ENCODE data around the gene MSI2.

Gene MSI2

DNA sequence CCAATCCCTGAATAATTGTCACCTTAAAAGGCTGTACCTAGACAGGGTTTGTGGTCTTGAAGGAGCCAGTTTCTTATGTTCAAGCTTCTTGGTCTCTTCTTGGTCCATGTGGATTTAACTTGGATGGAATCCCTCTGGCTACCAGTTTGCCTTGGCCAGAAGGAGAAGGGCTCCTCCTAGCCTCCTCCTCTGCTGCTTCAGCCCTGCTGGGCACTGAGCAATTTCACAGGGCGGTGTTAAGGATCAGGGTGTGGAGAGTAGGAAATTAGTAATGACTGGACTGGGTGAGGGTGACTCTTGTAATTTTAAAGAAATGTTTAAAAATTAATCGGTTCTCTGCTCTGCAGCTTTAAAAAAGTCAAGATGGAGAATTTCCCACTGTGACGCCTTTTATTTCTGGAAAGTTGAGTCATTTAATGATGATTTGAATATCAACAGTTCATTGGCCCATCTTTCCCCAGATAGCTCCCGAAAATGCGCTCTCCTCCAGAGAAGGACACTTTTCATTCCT is 96.4 kb downstream of the MSI2 start:
- DNase-seq, result no peak

- DNase-seq, result no peak
These were observed 98.3 kb downstream of the MSI2 start for GRCh38 chr17:57354673-57355072.

DNA sequence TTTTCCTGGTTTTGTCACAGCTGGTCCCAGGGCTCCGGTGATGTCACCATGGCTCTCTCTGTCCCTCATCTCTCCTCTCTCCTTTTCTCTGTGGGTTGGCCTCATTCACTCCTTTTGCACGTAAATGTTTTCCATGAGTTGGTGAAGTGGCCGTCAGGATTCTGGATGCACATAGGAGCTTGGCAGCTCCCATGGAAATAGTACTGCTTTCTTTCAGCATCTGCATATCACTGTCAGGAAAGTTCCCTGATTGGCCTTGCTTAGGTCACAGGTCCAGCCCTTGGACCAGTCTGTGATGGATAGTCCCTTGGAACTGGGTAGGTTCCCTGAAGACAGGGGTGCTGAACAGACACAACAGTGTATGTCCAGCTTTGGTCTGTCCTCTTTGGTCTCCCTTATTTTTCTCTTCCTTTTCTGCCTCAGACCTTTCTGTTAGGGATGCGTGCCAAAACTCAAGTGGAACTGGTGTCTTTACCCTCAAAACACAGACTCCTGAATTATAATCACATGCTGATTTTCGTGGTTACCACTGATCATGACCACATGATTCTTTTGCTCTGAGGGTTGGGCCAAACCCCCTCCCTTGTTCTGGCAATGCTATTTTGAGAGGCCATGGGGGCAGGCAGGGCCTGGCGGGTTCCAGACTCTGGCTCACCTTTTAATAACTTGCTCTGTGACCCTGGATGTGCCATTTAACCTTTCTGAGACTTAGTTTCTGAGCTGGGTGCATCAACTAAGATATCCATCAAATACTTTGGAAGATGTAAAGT is 99.0 kb downstream of the MSI2 start:
- DNase-seq, result no peak

- no peak for DNase-seq
These were observed 99.9 kb downstream of the MSI2 start for GRCh38 chr17:57356153-57356718.

GRCh38 chr17:57356719-57357391 is 100.5 kb downstream of the MSI2 start:
- DNase-seq, result peak; percentile 33

DNA sequence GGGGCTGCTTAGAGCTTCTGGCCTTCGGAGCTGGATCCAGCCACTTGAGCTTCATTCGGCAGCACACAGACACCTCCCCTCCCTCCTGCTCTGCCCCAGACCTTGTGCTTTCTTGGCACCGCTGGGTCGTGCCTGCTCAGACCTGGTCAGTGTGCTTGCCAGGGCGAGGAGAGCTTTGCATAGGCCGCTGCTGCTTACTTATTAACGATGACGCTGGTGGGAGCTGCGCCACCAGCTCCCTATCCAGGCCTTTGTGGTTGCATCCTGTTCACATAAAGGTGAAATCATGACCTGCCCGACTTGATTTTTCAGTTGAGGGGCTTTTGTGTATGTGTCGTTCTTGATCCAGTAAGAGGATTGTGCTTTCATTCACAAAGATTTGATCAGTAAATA is 101.1 kb downstream of the MSI2 start:
- DNase-seq, result no peak

GRCh38 chr17:57357830-57358430 is 101.6 kb downstream of the MSI2 start:
- no peak for DNase-seq

GRCh38 chr17:57360266-57360665 is 103.9 kb downstream of the MSI2 start:
- DNase-seq, result no peak

DNA sequence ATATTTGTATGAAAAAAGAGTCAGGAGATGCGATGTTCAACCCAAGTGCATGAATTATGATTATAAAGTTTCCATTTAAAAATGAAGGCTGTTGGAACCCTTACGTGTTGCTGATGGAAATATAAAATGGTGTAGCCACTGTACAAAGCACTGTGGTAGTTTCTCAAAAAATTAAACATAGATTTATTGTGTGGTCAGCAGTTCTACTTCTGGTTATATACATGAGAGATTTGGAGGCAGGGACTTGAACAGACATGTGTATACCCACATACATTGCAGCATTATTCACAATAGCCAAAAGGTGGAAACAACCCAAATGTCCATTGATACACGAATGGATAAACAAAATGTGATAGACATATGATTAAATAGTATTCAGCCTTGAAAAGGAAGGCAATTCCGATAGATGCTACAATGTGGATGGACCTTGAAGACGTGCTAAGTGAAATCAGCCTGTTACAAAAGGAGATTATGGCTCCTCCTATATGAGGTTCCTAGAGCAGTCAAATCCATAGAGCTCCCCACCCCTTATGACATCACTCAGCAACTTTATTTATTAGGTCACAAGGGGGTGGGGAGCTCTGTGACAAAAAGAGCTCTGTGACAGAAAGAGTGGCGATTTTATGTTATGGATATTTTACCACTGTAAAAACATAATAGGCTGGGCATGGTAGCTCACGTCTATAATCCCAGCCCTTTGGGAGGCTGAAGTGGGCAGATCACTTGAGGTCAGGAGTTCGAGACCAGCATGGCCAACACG is 106.7 kb downstream of the MSI2 start:
- no peak for DNase-seq

GRCh38 chr17:57363580-57363979 is 107.3 kb downstream of the MSI2 start:
- no peak for DNase-seq

- DNase-seq, result no peak
These were observed 107.8 kb downstream of the MSI2 start for GRCh38 chr17:57363998-57364643.

DNA sequence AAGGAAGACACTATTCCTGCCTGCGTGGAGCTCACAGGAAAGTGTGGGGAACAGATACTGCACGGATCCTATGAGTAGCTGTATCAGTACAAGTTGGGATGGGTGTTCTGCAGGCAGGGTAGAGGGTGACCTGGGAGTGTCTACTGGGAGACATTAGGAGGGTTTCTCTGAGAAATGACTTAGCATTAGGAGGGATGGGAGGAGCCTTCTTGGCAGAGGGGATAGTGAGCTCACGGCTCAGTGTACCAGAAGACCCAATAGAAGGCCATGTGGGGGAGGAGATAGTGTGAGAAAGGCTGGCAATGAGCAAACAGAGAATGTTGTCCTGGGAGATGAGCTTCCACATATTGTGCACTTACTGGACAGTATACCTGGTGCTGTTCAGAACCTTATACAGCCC is 109.1 kb downstream of the MSI2 start:
- no peak for DNase-seq

- DNase-seq, result no peak
These were observed 109.8 kb downstream of the MSI2 start for GRCh38 chr17:57366177-57366557.

GRCh38 chr17:57366558-57367351 is 110.4 kb downstream of the MSI2 start:
- DNase-seq, result no peak

DNA sequence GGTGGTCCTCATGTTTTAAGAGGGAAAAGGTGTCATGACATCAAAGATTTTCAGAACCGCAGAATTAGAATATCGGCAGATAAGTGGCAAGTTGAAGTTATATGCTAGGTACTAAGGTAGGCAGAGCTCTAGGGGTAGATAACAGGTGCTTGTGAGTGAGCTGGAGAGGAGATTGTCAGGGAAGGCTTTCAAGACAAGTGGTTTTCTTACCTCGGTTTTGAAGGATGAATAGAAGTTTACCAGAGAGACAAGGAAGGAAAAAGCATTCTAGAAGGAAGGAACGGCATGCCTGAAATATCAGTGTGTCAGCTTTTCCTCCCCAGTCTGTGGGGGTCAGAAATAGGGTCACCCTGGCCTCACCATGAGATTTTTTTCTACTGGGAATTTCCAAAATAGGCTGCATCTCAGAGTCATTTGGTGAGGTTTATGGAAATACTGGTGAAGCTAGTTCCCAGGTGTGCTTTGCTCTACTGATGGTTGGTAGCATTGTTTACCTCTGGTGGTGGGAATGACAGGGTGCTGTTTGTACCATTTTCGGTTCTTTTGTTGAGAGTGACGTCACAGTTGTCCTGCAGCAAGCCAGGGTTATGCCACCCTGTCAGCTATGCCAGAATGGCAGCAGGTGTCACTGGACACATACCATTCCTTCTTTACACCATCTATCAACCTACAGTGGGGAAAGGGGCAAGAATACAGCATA is 112.5 kb downstream of the MSI2 start:
- no peak for DNase-seq

DNA sequence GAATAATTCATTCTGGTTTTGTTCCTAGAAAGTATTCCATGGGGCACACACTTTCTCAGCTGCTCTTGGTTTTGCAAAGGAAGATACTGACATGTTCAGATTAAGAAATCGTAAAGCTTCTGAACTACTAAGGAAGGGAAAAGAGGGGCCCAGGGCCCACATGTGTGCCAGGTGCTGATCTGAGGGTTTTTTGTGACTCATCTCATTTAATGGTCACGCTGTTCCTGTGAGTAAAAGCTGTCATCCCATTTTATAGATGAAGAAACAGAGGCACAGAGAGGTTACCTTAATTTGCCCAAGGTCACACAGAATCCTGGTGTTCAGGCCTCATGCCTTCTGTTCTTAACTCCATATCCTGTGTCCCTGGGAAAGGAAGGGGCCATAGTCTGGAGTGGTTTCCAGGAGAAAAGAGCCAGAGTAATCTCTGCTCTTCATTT is 113.2 kb downstream of the MSI2 start:
- DNase-seq, result no peak

DNA sequence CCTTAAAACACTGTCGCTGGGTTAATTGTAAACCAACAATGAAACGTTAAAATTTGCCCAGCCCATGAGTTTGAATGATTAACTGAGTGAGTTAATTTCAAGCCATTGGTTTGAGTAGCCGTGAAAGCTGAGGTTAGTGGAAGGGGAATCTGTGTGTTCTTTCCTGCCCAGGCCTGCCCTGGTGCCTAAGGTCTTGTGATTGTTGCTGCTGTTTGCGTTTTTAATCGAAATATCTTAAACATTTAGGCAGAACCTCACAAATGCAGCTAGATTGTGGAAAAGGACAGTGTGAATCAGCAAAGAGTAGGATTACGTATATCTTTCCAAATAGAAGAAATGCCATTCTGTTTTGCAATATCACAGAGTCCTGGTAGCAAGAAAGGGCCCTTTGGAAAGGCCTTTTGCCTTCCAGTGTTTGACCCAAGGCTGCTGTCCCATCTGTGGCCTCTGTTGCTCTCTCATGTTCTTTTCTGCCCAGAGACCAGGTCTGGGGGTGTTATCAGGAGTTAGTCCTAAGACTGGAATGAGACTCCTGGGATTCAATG is 113.8 kb downstream of the MSI2 start:
- no peak for DNase-seq

GRCh38 chr17:57370619-57371018 is 114.3 kb downstream of the MSI2 start:
- DNase-seq, result no peak

DNA sequence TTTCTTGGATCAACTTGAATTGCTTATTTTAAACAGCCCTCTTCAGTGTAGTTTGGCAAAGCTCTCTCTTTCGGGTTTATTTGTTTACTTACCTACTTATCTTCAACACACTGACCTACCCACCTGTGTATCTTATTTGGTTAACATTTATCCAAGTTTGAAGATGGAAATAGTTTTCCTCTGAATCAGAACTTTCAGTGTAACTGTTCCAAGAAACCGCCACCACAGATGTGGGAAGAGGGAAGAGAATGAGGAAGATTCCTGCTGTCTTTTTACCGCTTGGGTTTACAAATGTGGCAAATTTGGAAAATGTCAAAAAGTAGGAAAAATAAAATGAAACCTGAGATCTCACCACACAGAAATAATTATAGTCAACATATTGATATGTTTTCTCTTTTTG is 115.8 kb downstream of the MSI2 start:
- DNase-seq, result no peak

- DNase-seq, result no peak
These were observed 116.7 kb downstream of the MSI2 start for GRCh38 chr17:57373048-57373447.

GRCh38 chr17:57373756-57374155 is 117.4 kb downstream of the MSI2 start:
- DNase-seq, result no peak

All from NCI-H1436 (cell line).